ENCODE data around the gene TMEM121B.

TMEM121B gene

GRCh38 chr22:17158568-17159503 lies 37.7 kb upstream of the TMEM121B start, which contains the start of gene HDHD5:
TSS of gene HDHD5 (minus strand) at chr22:17159277. CDS start at chr22:17159251, 26 bp downstream.
- DNase-seq (ENCODE audit: low read depth), result peak; percentile 64
- TF ChIP-seq CTCF (IDR thresholded peaks at IDR 0.05; ENCODE audit: control insufficient read depth, extremely low read depth, insufficient read depth), result no peak
- peak within 1 kb of the TSS; percentile 81 for H3K4me3 ChIP-seq (ENCODE audit: low read depth, low read length)

DNA sequence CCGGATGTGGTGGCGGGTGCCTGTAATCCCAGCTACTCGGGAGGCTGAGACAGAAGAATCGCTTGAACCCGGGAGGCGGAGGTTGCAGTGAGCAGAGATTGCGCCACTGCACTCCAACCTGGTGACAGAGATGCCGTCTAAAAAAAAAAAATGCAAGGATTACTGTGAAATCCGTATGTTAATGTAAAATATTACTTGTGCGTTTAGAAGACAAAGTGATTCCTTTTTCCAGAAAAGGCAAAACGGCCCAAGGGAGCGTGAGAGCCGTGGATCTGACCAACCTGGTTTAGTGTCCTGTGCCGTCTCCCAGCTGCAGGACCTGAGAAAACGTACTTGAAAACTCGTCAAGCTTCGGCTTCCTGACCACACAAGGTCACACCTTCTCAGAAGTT lies 37.0 kb upstream of the TMEM121B start:
- TF ChIP-seq CTCF (IDR thresholded peaks at IDR 0.05; ENCODE audit: control insufficient read depth, extremely low read depth, insufficient read depth), result no peak

DNA sequence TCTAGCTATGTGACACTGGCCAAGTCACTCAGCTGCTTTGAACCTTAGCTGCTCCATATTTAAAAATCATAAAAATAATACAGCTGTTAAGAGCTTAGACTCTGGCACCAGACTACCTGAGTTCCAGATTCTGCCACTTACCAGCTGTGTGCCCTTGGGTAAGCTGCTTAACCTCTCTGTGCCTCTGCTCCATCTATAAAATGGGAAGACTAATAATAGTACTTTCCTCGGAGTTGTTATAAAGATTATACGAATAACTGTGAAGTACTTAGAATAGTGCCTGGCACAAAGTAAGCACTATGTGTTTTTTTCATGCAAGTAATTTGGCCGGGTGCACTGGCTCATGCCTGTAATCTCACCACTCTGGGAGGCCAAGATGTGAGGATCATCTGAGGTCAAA lies 36.6 kb upstream of the TMEM121B start:
- TF ChIP-seq CTCF (IDR thresholded peaks at IDR 0.05; ENCODE audit: control insufficient read depth, extremely low read depth, insufficient read depth), result no peak
- H3K4me3 ChIP-seq (ENCODE audit: low read depth, low read length), result peak overlapping the region; percentile 81
- no peak for DNase-seq (ENCODE audit: low read depth)

More for the DNA sequence above, 37.0 kb upstream of the TMEM121B start:
- peak overlapping the region; percentile 81 for H3K4me3 ChIP-seq (ENCODE audit: low read depth, low read length)
- no peak for DNase-seq (ENCODE audit: low read depth)

DNA sequence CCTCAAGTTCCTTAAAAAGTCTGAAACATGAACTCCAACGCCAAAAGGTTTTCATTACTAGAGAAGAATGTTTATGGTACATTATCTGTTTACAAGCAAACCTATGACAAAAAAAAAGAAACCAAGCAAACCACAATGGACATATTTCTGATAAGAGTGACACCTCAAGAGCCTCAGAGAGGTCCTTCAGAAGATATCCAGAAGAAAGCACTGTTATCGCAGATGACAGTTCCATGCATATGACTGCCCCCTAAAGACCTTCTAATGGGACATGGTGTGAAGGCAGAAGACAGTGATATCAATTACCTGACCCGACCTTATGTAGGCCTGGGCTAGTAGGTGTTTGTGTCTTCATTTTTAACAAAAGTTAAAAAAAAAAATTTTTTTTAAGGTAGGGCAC lies 34.8 kb upstream of the TMEM121B start:
- no peak overlapping the region for H3K4me3 ChIP-seq (ENCODE audit: low read depth, low read length)
- DNase-seq (ENCODE audit: low read depth), result no peak
- no peak for TF ChIP-seq CTCF (IDR thresholded peaks at IDR 0.05; ENCODE audit: control insufficient read depth, extremely low read depth, insufficient read depth)

DNA sequence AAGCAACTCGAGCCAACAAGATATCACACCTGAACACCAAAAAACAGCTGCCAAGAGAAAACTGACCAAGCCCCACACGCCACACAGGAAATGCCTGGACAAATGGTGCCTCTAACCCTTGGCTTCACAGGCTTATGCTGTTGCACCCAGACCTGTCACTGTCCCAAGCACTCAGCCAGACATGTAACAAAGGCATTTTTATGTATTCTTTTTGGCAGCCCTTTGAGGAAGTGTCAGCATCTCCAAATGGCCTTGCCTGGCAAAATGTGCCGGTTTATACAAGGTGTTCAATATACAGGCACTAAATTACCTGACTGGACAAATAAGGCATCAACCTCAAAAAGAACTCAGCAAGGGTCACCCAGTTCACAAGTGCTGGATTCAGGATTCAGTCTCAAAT lies 31.8 kb upstream of the TMEM121B start:
- peak; percentile 92 for DNase-seq (ENCODE audit: low read depth)
- no peak overlapping the region for H3K4me3 ChIP-seq (ENCODE audit: low read depth, low read length)
- TF ChIP-seq CTCF (IDR thresholded peaks at IDR 0.05; ENCODE audit: control insufficient read depth, extremely low read depth, insufficient read depth), result no peak

GRCh38 chr22:17152340-17152739 lies 31.2 kb upstream of the TMEM121B start:
- no peak for TF ChIP-seq CTCF (IDR thresholded peaks at IDR 0.05; ENCODE audit: control insufficient read depth, extremely low read depth, insufficient read depth)
- H3K4me3 ChIP-seq (ENCODE audit: low read depth, low read length), result no peak overlapping the region
- no peak for DNase-seq (ENCODE audit: low read depth)

All from LNCaP clone FGC (cell line).